Smooth muscle cell (in vitro differentiated cells): ENCODE data around the gene MRTFA. TPM values are rescaled to one million over a fixed set of nuclear protein-coding genes. Genes with fewer than 3 reads are reported as not detected.

Experiments
- DNase-seq: peaks from one replicate; lab custom pipeline; 2025; ENCODE audit not compliant: unreplicated experiment; lab: John Stamatoyannopoulos, UW
- H2AFZ ChIP-seq: fragments of 200-600 bp; sonication (generic); 2 replicates; pipeline ENCODE4 v1.6.0; 2016; ENCODE audit warnings: antibody characterized with exemption, low read depth, mild to moderate bottlenecking
- H3F3A ChIP-seq: fragments of 200-600 bp; sonication (generic); 2 replicates; pipeline ENCODE4 v1.6.0; 2017; ENCODE audit warnings: antibody characterized with exemption, low read depth
- H3K27ac ChIP-seq: fragments of 200-600 bp; sonication (generic); 2 replicates; pipeline ENCODE4 v1.5.1; 2016; ENCODE audit warnings: low read depth, mild to moderate bottlenecking
- H3K27me3 ChIP-seq: fragments of 200-600 bp; sonication (generic); 2 replicates; pipeline ENCODE4 v1.6.1; 2016; ENCODE audit warnings: low read depth, mild to moderate bottlenecking
- H3K36me3 ChIP-seq: fragments of 200-600 bp; sonication (generic); 2 replicates; pipeline ENCODE4 v1.5.1; 2016; ENCODE audit warnings: low read depth
- H3K4me1 ChIP-seq: fragments of 200-600 bp; sonication (generic); 2 replicates; pipeline ENCODE4 v1.5.1; 2016; ENCODE audit warnings: low read depth
- H3K4me2 ChIP-seq: fragments of 200-600 bp; sonication (generic); 2 replicates; pipeline ENCODE4 v1.6.0; 2016; ENCODE audit warnings: mild to moderate bottlenecking
- H3K4me3 ChIP-seq: fragments of 200-600 bp; sonication (generic); 2 replicates; pipeline ENCODE4 v1.5.1; 2016; ENCODE audit warnings: mild to moderate bottlenecking
- H3K79me2 ChIP-seq: fragments of 200-600 bp; sonication (generic); 2 replicates; pipeline ENCODE4 v1.6.0; 2016; ENCODE audit warnings: low read depth, mild to moderate bottlenecking
- H3K9ac ChIP-seq: fragments of 200-600 bp; sonication (generic); 2 replicates; pipeline ENCODE4 v1.6.0; 2016; ENCODE audit warnings: low read depth
- H3K9me3 ChIP-seq: fragments of 200-600 bp; sonication (generic); replicated peaks from 2 replicates; pipeline ENCODE4 v1.5.1; 2016; ENCODE audit warnings: low read depth
- H4K20me1 ChIP-seq: fragments of 200-600 bp; sonication (generic); 2 replicates; pipeline ENCODE4 v1.6.0; 2016; ENCODE audit warnings: low read depth
- WGBS: methylation state at CpG from one replicate; pipeline ENCODE4 v1.1.7; 2016; ENCODE audit warnings: low lambda C conversion rate; 5-methylcytosine and 5-hydroxymethylcytosine counted together
- polyA plus RNA-seq: library from polyadenylated mRNA; unstranded; fragments of >200 nt; fragmentation: Nextera tagmentation; extraction: Ambion mirVana; gene quantifications from 2 replicates; pipeline ENCODE4 v1.2.1, GENCODE V29; 2016
- total RNA-seq: library from RNA; depleted of rRNA; stranded (reverse); fragments of >200 nt; gene quantifications from 2 replicates; pipeline ENCODE4 v1.2.3, GENCODE V29; 2014
- TF ChIP-seq, protein P1 (sequence below): fragments of 200-600 bp; sonication (generic); IDR thresholded peaks from 2 replicates; pipeline ENCODE4 v1.5.1; 2017; ENCODE audit warnings: borderline replicate concordance, mild to moderate bottlenecking, antibody characterized with exemption; ENCODE audit not compliant: insufficient read depth, poor library complexity, severe bottlenecking

MRTFA gene
- total and polyA plus RNA-seq, 2 experiments from 2014 or later = 25.5 to 41.7 TPM

DNA sequence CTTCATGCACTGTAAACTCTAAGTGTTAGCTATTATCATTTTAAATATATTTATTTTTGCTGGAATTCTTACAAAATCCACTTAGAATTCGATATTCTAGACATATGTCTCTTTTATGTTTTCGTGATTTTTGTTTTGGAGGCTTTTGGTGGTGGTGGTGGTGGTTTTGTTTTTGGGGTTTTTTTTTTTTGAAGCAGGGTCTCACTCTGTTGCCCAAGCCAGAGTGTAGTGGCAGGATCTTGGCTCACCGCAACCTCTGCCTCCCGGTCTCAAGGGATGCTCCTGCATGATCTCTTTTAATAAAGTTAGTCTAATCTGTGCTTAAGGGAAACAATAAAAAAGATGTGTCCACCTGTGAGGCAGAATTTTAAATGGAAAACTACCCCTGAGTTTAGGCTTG is 117.7 kb downstream of the MRTFA start:
- no peaks in the 10 kb centered on the region for H3K9me3 ChIP-seq
- no peak overlapping the region for H3K4me2 ChIP-seq
- no peaks in the 10 kb centered on the region for H3K4me1 ChIP-seq
- 97% methylated on average over 4 of the region's 4 CpGs for WGBS
- H4K20me1 ChIP-seq = peaks cover 49% of the 10 kb centered on the region
- H3K9ac ChIP-seq = no peak overlapping the region
- H3K36me3 ChIP-seq = peaks cover 4% of the 10 kb centered on the region
- peaks cover 100% of the 10 kb centered on the region for H3K79me2 ChIP-seq
- TF ChIP-seq, protein P1, sequence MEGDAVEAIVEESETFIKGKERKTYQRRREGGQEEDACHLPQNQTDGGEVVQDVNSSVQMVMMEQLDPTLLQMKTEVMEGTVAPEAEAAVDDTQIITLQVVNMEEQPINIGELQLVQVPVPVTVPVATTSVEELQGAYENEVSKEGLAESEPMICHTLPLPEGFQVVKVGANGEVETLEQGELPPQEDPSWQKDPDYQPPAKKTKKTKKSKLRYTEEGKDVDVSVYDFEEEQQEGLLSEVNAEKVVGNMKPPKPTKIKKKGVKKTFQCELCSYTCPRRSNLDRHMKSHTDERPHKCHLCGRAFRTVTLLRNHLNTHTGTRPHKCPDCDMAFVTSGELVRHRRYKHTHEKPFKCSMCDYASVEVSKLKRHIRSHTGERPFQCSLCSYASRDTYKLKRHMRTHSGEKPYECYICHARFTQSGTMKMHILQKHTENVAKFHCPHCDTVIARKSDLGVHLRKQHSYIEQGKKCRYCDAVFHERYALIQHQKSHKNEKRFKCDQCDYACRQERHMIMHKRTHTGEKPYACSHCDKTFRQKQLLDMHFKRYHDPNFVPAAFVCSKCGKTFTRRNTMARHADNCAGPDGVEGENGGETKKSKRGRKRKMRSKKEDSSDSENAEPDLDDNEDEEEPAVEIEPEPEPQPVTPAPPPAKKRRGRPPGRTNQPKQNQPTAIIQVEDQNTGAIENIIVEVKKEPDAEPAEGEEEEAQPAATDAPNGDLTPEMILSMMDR = no peak
- no peaks in the 10 kb centered on the region for H3K27me3 ChIP-seq
- peaks cover 7% of the 10 kb centered on the region for H3F3A ChIP-seq
- DNase-seq = no peak
- no peak overlapping the region for H3K27ac ChIP-seq
- H3K4me3 ChIP-seq = no peak overlapping the region
- H2AFZ ChIP-seq = no peak overlapping the region

DNA sequence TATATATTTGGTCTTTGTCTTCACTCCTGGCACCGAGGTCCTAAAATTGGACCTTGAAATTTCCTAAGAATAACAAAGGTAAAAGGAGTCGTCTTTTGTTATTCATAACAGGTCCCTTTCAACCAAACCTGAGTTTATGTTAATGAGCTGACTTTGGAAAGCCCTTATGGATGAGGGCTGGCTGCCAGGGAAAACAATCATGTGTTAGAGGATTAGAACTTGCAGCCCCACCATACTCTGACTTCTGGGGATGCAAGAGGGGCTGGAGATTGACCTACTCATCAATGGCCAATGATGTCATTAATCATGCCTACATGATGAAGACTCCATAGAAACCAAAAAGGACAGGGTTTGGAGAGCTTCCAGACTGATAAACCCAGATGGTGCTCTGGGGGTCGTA is 118.9 kb downstream of the MRTFA start:
- DNase-seq = no peak
- WGBS = 74% methylated on average over 3 of the region's 3 CpGs
- Histone ChIP-seq H3K4me3 (no peak overlapping the region), H3K27ac (no peak overlapping the region), H3K9ac (no peak overlapping the region), H3K36me3 (peaks cover 4% of the 10 kb centered on the region), H3F3A (peaks cover 19% of the 10 kb centered on the region), H3K27me3 (no peaks in the 10 kb centered on the region), H3K4me2 (no peak overlapping the region), H2AFZ (no peak overlapping the region), H4K20me1 (peaks cover 48% of the 10 kb centered on the region), H3K9me3 (no peaks in the 10 kb centered on the region), H3K79me2 (peaks cover 99% of the 10 kb centered on the region), H3K4me1 (peaks cover 5% of the 10 kb centered on the region)
- TF ChIP-seq, protein P1 = no peak

DNA sequence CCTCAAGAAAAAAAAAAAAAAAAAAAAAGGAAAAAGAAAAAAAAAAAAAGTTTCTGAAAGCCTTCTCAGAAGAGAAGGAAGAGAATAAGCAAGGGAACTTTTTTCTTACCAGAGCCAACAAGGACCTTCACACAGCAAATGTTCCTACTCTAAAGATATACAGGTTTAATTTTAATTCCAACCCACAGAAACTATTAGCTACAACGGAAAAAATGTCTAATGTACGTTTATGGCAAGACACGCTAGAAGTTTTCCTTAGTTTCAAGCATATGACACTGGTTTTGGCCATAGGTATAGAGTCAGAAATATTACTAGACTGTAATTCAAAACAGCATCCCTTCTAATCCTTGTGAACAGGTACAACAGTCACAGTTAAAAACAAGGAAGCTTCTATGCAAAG is 120.1 kb downstream of the MRTFA start:
- Histone ChIP-seq H3K79me2 (peaks cover 95% of the 10 kb centered on the region), H2AFZ (no peak overlapping the region), H3K27ac (peak overlapping the region; percentile 36), H3K4me2 (no peak overlapping the region), H3K4me1 (peaks cover 5% of the 10 kb centered on the region), H3K36me3 (peaks cover 4% of the 10 kb centered on the region), H3K4me3 (no peak overlapping the region), H4K20me1 (peaks cover 42% of the 10 kb centered on the region), H3K9me3 (no peaks in the 10 kb centered on the region), H3F3A (peaks cover 28% of the 10 kb centered on the region), H3K9ac (no peak overlapping the region), H3K27me3 (no peaks in the 10 kb centered on the region)
- TF ChIP-seq, protein P1 = no peak
- DNase-seq = no peak
- WGBS = 71% methylated on average over 3 of the region's 3 CpGs

DNA sequence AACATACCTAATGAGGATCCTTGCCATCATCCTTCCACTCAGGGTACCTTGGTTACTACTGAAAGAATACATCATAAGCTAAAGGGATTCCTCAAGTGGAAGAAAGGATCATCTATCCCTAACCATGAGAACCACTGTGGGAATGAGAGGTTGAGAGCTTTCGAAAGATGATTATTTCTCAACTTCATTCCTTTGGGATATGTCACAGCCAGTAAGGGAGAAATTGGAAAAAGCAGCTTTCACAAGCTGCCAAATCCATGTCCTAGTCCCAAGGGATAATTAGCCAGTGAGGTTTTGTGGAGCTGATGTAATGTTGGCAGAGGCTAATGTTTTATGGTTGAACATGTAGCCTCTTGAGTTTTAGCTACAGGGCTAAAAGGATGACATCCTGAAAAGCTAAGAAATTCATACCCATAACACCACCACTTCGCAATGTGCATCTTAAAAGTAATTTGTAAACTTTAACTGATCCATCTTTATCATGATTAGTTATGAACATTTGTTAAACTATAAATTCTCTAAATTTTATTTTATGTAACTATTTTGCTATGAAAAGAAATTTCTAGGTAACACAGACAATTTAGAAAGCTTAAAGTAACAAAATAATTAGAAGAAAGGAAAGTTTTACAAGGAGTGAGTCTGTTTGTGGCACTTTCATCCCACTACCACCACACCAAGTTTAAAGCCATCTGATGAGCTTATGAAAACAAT is 123.9 kb downstream of the MRTFA start:
- Histone ChIP-seq H3K4me1 (peaks cover 24% of the 10 kb centered on the region), H3F3A (peaks cover 37% of the 10 kb centered on the region), H3K36me3 (no peaks in the 10 kb centered on the region), H3K4me3 (no peak overlapping the region), H3K9ac (peak overlapping the region; percentile 64), H2AFZ (no peak overlapping the region), H3K27me3 (no peaks in the 10 kb centered on the region), H3K79me2 (peaks cover 83% of the 10 kb centered on the region), H3K9me3 (no peaks in the 10 kb centered on the region), H3K4me2 (peak overlapping the region; percentile 67), H4K20me1 (peaks cover 34% of the 10 kb centered on the region), H3K27ac (peak overlapping the region; percentile 90)
- TF ChIP-seq, protein P1 = no peak
- 18% methylated on average over 2 of the region's 2 CpGs for WGBS
- DNase-seq = no peak
